Coronary artery (tissue), 2 donors: Measurements from ENCODE around the gene ACKR3.

ENCODE experiments used
- DNase-seq: peaks from one replicate; pipeline ENCODE4 v3.0.0-alpha.2; 2017; ENCODE audit warnings: low spot score
- H3K27ac ChIP-seq, 2 donors: fragments of 200-600 bp; sonication (generic); one replicate each; pipeline ENCODE4 v1.5.1; 2016 to 2019
- H3K4me3 ChIP-seq: fragments of 200-600 bp; sonication (generic); 2 replicates; pipeline ENCODE4 v1.5.1; 2016; ENCODE audit warnings: mild to moderate bottlenecking, moderate library complexity
- TF ChIP-seq, protein P1 (sequence below): fragments of 200-600 bp; sonication (generic); IDR thresholded peaks from one replicate; pipeline ENCODE4 v1.5.1; 2019; ENCODE audit warnings: antibody characterized with exemption

ACKR3 gene

DNA sequence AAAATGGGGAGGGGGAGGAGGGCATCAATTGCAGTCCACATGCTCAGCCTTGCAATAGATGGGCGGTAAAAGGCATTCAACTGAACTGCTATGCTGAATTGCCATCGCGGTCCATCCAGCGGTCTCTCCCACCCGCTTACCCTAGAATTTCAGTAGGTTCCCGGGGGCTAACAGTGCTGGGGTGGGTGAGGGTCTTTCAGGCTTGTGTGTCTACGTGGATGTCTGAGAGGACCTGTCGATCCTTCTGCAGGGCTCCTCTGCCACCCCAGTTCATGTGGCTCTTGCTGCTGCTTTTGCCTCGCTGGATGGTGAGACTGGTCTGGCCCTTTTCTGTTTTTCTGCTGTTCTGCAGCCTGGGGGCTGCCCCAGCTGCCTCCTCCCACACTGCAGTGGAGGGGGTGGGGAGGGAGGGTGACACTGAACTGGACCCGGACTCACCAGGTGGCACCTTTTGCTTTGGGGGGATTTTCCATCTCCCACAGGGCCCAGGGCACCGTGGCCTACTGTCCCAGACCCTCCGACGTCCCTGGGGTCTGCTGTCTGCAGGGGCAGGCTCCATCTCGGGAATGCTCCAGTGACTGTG, 14.1 kb downstream of the ACKR3 start:
- DNase-seq: no peak
- no peak overlapping the region for H3K27ac ChIP-seq
- TF ChIP-seq, protein P1, sequence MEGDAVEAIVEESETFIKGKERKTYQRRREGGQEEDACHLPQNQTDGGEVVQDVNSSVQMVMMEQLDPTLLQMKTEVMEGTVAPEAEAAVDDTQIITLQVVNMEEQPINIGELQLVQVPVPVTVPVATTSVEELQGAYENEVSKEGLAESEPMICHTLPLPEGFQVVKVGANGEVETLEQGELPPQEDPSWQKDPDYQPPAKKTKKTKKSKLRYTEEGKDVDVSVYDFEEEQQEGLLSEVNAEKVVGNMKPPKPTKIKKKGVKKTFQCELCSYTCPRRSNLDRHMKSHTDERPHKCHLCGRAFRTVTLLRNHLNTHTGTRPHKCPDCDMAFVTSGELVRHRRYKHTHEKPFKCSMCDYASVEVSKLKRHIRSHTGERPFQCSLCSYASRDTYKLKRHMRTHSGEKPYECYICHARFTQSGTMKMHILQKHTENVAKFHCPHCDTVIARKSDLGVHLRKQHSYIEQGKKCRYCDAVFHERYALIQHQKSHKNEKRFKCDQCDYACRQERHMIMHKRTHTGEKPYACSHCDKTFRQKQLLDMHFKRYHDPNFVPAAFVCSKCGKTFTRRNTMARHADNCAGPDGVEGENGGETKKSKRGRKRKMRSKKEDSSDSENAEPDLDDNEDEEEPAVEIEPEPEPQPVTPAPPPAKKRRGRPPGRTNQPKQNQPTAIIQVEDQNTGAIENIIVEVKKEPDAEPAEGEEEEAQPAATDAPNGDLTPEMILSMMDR: no peak
- no peak overlapping the region for H3K4me3 ChIP-seq

DNA sequence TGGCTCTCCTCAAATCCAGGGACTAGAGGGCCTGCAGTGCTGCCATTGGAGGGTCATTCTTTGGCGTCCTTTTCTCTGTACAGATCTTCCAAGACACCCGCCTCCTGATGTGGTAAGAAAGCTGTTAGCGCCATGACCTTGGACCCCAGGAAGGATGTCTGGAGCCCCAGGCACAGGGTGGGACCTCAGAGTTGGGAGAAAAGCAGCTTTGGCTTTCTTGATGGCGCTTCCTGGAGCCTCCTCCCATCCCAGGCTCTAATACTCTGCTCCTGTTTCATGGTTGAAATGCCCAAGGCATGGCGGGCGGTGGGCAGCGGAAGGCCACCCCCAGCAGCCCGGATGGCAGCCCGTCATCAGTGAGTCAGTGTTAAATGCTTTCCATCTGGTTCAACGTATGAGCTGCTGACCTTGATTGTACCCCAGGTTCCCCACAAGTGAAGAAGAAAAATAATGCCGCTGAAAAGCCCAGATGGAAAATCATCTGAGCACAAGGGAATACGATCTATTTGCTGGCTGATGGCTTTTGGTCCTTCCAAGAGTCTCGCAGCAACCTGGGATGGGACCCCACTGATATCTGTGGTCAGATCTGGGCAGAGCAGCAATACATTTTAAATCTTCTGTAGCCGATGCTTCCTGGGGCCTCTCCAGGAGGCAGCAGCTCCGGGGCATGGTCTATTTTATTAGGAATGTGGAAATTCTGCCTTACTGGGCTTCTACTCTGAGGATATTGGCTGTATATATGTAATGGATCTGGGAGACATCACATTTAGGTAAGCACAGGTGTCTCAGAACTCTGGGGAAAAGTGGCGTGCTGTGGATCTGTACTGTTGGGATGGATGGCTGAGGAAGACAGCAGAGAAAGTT, 15.1 kb downstream of the ACKR3 start:
- H3K27ac ChIP-seq: no peak overlapping the region
- DNase-seq: no peak
- TF ChIP-seq, protein P1: no peak
- no peak overlapping the region for H3K4me3 ChIP-seq

- H3K27ac ChIP-seq: no peak overlapping the region
- DNase-seq: no peak
- TF ChIP-seq, protein P1: no peak
- no peak overlapping the region for H3K4me3 ChIP-seq
Measured at GRCh38 chr2:236585966-236586365, 16.3 kb downstream of the ACKR3 start.

GRCh38 chr2:236587861-236588815, 18.5 kb downstream of the ACKR3 start:
- H3K27ac ChIP-seq: no peak overlapping the region
- H3K4me3 ChIP-seq: no peak overlapping the region
- TF ChIP-seq, protein P1: no peak
- no peak for DNase-seq

- no peak for DNase-seq
- TF ChIP-seq, protein P1: no peak
- Histone ChIP-seq H3K4me3 (no peak overlapping the region), H3K27ac (no peak overlapping the region)
Measured at GRCh38 chr2:236588932-236589592, 19.4 kb downstream of the ACKR3 start.

- TF ChIP-seq, protein P1: no peak
- H3K27ac ChIP-seq: no peak overlapping the region
- H3K4me3 ChIP-seq: no peak overlapping the region
- DNase-seq: no peak
Measured at GRCh38 chr2:236590846-236591245, 21.2 kb downstream of the ACKR3 start.
